ENCODE results near the gene SPON1.

The SPON1 gene

DNA sequence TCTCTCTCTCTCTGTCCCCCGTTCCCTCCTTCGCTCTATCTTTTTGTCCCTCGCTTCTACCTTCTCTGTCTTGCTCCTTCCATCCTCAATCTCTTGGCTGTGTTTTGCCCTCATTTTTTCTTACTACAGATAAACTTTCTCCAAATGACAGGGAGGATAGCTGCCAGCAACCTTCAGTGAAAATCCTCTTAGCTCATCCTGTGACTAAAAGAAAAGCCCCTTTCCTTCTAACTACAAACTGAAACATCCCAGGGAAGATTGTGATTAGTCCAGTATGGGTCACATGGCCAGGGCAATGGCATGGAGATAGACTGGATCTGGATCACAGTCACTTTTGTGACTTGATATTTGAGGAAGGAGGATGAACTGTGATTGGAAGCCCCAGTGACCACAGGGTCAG is 10.4 kb downstream of the SPON1 start:
- TF ChIP-seq FOXP2 (optimal IDR thresholded peaks at IDR 0.05; ENCODE audit: borderline replicate concordance, extremely low read depth, extremely low read length, insufficient read depth), result no peak

DNA sequence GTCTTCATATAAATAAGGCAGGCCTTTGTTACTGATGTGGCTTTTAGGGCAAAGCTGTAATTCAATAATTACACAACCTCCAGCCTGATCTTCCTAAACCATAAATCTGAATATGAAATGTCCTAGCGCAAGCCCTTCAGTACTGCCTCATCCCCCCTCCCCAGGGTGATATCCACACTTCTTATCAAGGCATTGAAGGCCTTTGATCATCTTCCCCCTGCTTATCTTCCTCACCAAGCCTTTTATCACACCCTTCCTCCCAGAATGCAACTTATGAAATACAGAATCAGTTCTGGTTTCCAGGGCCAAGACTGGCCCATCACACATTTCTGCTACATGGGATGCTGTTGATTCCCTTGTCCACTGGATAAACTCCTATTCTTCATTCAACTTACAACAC is 12.1 kb downstream of the SPON1 start:
- TF ChIP-seq SIN3A (IDR thresholded peaks at IDR 0.05; ENCODE audit: borderline replicate concordance, insufficient read depth, low read length), result no peak
- no peak for TF ChIP-seq POLR2AphosphoS5 (IDR thresholded peaks at IDR 0.05; ENCODE audit: low read depth, low read length)
- no peak for TF ChIP-seq TAF1 (IDR thresholded peaks at IDR 0.05; ENCODE audit: borderline replicate concordance, insufficient read depth, low read length)
- no peak for TF ChIP-seq FOXP2 (optimal IDR thresholded peaks at IDR 0.05; ENCODE audit: borderline replicate concordance, extremely low read depth, extremely low read length, insufficient read depth)
- TF ChIP-seq, protein P1, sequence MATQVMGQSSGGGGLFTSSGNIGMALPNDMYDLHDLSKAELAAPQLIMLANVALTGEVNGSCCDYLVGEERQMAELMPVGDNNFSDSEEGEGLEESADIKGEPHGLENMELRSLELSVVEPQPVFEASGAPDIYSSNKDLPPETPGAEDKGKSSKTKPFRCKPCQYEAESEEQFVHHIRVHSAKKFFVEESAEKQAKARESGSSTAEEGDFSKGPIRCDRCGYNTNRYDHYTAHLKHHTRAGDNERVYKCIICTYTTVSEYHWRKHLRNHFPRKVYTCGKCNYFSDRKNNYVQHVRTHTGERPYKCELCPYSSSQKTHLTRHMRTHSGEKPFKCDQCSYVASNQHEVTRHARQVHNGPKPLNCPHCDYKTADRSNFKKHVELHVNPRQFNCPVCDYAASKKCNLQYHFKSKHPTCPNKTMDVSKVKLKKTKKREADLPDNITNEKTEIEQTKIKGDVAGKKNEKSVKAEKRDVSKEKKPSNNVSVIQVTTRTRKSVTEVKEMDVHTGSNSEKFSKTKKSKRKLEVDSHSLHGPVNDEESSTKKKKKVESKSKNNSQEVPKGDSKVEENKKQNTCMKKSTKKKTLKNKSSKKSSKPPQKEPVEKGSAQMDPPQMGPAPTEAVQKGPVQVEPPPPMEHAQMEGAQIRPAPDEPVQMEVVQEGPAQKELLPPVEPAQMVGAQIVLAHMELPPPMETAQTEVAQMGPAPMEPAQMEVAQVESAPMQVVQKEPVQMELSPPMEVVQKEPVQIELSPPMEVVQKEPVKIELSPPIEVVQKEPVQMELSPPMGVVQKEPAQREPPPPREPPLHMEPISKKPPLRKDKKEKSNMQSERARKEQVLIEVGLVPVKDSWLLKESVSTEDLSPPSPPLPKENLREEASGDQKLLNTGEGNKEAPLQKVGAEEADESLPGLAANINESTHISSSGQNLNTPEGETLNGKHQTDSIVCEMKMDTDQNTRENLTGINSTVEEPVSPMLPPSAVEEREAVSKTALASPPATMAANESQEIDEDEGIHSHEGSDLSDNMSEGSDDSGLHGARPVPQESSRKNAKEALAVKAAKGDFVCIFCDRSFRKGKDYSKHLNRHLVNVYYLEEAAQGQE (IDR thresholded peaks at IDR 0.05; ENCODE audit: insufficient read depth in 1 of 2, low read depth in 2 of 2, low read length in 2 of 2), result no peak

GRCh38 chr11:13983081-13983751 is 20.7 kb downstream of the SPON1 start:
- no peak for TF ChIP-seq FOXP2 (optimal IDR thresholded peaks at IDR 0.05; ENCODE audit: borderline replicate concordance, extremely low read depth, extremely low read length, insufficient read depth)
- TF ChIP-seq POLR2AphosphoS5 (IDR thresholded peaks at IDR 0.05; ENCODE audit: low read depth, low read length), result no peak
- no peak for TF ChIP-seq TAF1 (IDR thresholded peaks at IDR 0.05; ENCODE audit: borderline replicate concordance, insufficient read depth, low read length)
- TF ChIP-seq SIN3A (IDR thresholded peaks at IDR 0.05; ENCODE audit: borderline replicate concordance, insufficient read depth, low read length), result no peak
- TF ChIP-seq, protein P1 (IDR thresholded peaks at IDR 0.05; ENCODE audit: insufficient read depth in 1 of 2, low read depth in 2 of 2, low read length in 2 of 2), result no peak

GRCh38 chr11:13984616-13985450 is 22.3 kb downstream of the SPON1 start:
- no peak for TF ChIP-seq TAF1 (IDR thresholded peaks at IDR 0.05; ENCODE audit: borderline replicate concordance, insufficient read depth, low read length)
- TF ChIP-seq FOXP2 (optimal IDR thresholded peaks at IDR 0.05; ENCODE audit: borderline replicate concordance, extremely low read depth, extremely low read length, insufficient read depth), result no peak
- TF ChIP-seq, protein P1 (IDR thresholded peaks at IDR 0.05; ENCODE audit: insufficient read depth in 1 of 2, low read depth in 2 of 2, low read length in 2 of 2), result no peak
- TF ChIP-seq POLR2AphosphoS5 (IDR thresholded peaks at IDR 0.05; ENCODE audit: low read depth, low read length), result no peak
- no peak for TF ChIP-seq SIN3A (IDR thresholded peaks at IDR 0.05; ENCODE audit: borderline replicate concordance, insufficient read depth, low read length)

- TF ChIP-seq SIN3A (IDR thresholded peaks at IDR 0.05; ENCODE audit: borderline replicate concordance, insufficient read depth, low read length), result no peak
Observed at GRCh38 chr11:13993096-13993765, 30.7 kb downstream of the SPON1 start.

- no peak for TF ChIP-seq POLR2AphosphoS5 (IDR thresholded peaks at IDR 0.05; ENCODE audit: low read depth, low read length)
- TF ChIP-seq, protein P1 (IDR thresholded peaks at IDR 0.05; ENCODE audit: insufficient read depth in 1 of 2, low read depth in 2 of 2, low read length in 2 of 2), result no peak
- TF ChIP-seq FOXP2 (optimal IDR thresholded peaks at IDR 0.05; ENCODE audit: borderline replicate concordance, extremely low read depth, extremely low read length, insufficient read depth), result no peak
- no peak for TF ChIP-seq SIN3A (IDR thresholded peaks at IDR 0.05; ENCODE audit: borderline replicate concordance, insufficient read depth, low read length)
- no peak for TF ChIP-seq TAF1 (IDR thresholded peaks at IDR 0.05; ENCODE audit: borderline replicate concordance, insufficient read depth, low read length)
Observed at GRCh38 chr11:13997881-13998280, 35.4 kb downstream of the SPON1 start.

Data from PFSK-1 (cell line).